ENCODE data around the gene PRRC2A.
A peak's percentile ranks its signal among the peaks of the same experiment; 100 is the strongest.

PRRC2A gene

DNA sequence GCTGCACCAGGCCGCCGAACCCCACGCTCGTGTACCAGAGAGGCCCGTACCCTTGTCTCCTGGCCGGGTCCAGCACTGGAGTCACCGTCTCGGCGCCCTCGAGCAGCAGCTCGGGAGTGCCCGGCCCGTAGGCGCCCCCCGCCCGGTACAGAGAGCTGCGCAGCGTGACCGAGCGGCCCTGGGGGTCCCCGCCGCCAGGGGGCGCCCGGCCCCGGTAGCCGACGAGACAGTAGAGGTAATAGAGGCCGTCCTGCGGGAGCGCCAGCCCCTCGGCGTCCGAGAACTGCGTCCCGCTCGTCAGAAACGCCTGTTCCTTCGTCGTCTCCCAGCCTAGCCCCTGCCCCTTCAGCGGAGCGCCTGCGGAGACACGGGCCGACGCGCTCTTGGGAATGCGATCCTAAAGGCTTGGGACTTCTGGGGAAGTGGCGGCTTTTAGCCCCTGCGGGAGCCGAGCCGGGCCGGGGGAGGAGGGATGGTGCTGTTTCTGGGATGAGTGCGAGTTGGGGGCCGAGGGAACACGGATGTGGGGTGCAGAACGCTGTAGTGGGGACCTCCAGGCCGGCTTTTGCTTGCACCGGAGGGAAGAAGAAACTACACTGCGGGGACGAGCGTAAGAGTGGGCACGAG, 39.6 kb upstream of the PRRC2A start:
- ChIA-PET CTCF (interaction anchor here (1.0 to 13.5 kb wide), 5 partner anchors 9 to 32 kb away, joined by 5 to 149 read pairs (median 7); partner anchors contain the start of gene NCR3), POLR2A (interaction anchor here (0.6 to 3.5 kb wide), 11 partner anchors 10 to 133 kb away, joined by 3 to 23 read pairs (median 3); partner anchors contain the start of genes ATP6V1G2, DDX39B, GPANK1 and NCR3)
- no peak for TF ChIP-seq ARNT (IDR thresholded peaks at IDR 0.05)
- TF ChIP-seq TARDBP (IDR thresholded peaks at IDR 0.05), result 0 out of 2 replicates have a peak, but pooled peaks have one; percentile 8
- peak; percentile 86 for TF ChIP-seq L3MBTL2 (conservative IDR thresholded peaks at IDR 0.05)
- TF ChIP-seq, protein P1, sequence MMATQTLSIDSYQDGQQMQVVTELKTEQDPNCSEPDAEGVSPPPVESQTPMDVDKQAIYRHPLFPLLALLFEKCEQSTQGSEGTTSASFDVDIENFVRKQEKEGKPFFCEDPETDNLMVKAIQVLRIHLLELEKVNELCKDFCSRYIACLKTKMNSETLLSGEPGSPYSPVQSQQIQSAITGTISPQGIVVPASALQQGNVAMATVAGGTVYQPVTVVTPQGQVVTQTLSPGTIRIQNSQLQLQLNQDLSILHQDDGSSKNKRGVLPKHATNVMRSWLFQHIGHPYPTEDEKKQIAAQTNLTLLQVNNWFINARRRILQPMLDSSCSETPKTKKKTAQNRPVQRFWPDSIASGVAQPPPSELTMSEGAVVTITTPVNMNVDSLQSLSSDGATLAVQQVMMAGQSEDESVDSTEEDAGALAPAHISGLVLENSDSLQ (IDR thresholded peaks at IDR 0.05), result no peak
- peak; percentile 96 for DNase-seq (ENCODE audit: extremely low spot score)

DNA sequence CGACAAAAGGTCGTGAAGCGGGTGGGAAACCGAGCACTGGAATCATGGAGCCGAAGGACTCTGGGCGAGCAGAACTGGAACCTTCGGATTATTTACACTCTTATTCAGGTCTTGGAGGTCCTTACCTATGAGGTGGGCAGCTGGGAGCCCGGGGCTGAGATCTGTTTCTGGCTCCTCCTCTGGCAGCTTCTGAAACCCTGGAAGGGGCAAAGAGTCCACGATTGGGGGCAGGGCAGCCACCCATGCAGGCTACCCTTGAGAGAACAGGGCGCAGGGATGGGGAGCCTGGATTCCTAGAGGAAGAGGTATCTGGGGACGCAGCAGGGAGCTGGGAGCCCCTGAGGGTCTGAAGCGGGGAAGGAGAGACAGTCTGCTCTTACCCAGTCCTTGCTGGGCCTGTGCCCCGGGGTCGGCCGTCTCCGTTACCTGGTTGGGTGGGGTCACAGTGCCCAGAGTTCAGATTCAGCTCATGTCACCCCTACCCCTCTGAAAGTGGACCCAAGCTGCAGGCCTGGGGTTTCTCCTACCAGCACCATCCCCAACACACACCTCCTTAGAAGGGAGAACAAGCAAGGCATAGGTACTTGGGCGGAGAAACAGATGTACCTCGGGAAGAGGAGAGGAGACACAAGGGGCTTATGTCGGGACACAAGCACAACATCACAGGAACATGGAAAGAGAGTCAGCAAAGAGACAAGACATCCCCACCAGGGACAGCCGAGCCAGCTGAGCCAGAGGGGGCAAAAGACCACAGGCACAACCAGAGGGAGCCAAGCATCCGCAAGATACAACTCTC, 38.9 kb upstream of the PRRC2A start:
- ChIA-PET CTCF (interaction anchor here (0.7 to 13.5 kb wide), 4 partner anchors 9 to 32 kb away, joined by 3 to 149 read pairs (median 8); partner anchors contain the start of gene NCR3), POLR2A (interaction anchor here (0.9 to 3.5 kb wide), 6 partner anchors 11 to 83 kb away, joined by 3 to 23 read pairs (median 3); partner anchors contain the start of genes DDX39B and GPANK1)
- no peak for TF ChIP-seq ARNT (IDR thresholded peaks at IDR 0.05)
- TF ChIP-seq BHLHE40 (IDR thresholded peaks at IDR 0.05; ENCODE audit: borderline replicate concordance), result no peak
- no peak for TF ChIP-seq SP1 (IDR thresholded peaks at IDR 0.05)
- no peak for TF ChIP-seq HDGF (IDR thresholded peaks at IDR 0.05; ENCODE audit: borderline replicate concordance)
- no peak for TF ChIP-seq L3MBTL2 (conservative IDR thresholded peaks at IDR 0.05)
- TF ChIP-seq, protein P1 (IDR thresholded peaks at IDR 0.05), result no peak
- no peak for DNase-seq (ENCODE audit: extremely low spot score)

DNA sequence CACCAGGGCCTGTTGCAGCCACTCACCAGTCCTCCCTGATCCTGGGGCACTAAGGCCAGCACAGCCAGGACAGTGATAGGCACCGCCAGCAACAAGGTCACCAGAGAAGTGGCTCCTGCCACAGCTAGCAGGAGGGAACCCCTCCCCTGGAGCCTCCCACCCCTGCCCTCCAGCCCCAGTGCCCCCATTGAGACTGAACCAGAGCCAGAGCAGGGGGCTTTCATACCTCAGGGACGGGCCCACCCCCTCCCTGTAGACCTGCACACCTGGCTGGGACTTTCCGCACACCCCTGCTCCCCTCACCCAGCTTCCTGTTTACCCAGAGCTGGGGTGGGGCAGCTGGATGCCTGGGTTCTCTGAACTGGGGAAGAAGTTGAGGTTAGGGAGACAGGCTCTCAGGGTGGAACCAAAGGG, 38.3 kb upstream of the PRRC2A start, which contains the start of gene LTB:
Gene LTB, minus strand, starts transcription at position 195 of the 414 bp plus-strand sequence. Its CDS starts 7 bp downstream, at position 188.
- DNase-seq (ENCODE audit: extremely low spot score), result no peak
- TF ChIP-seq FOXK2 (IDR thresholded peaks at IDR 0.05), result no peak
- ChIA-PET CTCF (interaction anchor here (2.2 to 13.5 kb wide), 2 partner anchors 12 to 14 kb away, joined by 9 to 149 read pairs; partner anchors contain the start of gene NCR3), POLR2A (interaction anchor here (1.0 to 3.5 kb wide), 4 partner anchors 8 to 40 kb away, joined by 3 to 23 read pairs (median 10); partner anchors contain the start of gene DDX39B)

DNA sequence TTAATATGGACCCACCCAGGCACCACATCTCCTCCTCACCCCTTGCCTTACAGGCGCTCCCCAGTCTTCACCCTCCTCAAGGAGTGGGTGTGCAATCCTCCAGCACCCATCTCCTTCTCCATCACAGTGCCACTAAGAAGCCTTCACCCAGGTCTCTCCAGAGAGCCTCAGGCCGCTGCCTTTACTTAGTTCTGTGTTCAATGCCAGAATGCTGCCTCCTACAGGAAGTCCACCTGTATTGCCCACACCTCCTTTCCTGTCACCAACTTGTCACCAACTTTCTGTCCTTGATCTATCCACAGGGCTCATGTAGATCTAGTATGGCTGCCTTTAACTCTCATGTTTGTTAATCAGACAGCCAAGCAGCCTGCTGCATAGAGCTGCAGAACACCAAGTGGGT, 35.0 kb upstream of the PRRC2A start:
- CTCF ChIA-PET, result interaction anchor here (1.3 to 13.5 kb wide), 2 partner anchors 8 to 11 kb away, joined by 4 to 149 read pairs; partner anchors contain the start of gene NCR3
- TF ChIP-seq ZNF384 (IDR thresholded peaks at IDR 0.05) (no peak), SUZ12 (IDR thresholded peaks at IDR 0.05) (no peak), FOXM1 (IDR thresholded peaks at IDR 0.05; ENCODE audit: borderline replicate concordance) (no peak), FOXK2 (IDR thresholded peaks at IDR 0.05) (no peak), SP1 (IDR thresholded peaks at IDR 0.05) (no peak), NFRKB (IDR thresholded peaks at IDR 0.05) (no peak), HDGF (IDR thresholded peaks at IDR 0.05; ENCODE audit: borderline replicate concordance) (no peak), BHLHE40 (IDR thresholded peaks at IDR 0.05; ENCODE audit: borderline replicate concordance) (no peak), TARDBP (IDR thresholded peaks at IDR 0.05) (no peak), ELF4 (IDR thresholded peaks at IDR 0.05) (no peak)
- TF ChIP-seq, protein P1 (IDR thresholded peaks at IDR 0.05), result no peak
- POLR2A ChIA-PET, result interaction anchor here (1.1 to 1.7 kb wide), 2 partner anchors 9 to 11 kb away, joined by 3 read pairs; no protein-coding TSS in a partner anchor
- peak; percentile 60 for DNase-seq (ENCODE audit: extremely low spot score)

DNA sequence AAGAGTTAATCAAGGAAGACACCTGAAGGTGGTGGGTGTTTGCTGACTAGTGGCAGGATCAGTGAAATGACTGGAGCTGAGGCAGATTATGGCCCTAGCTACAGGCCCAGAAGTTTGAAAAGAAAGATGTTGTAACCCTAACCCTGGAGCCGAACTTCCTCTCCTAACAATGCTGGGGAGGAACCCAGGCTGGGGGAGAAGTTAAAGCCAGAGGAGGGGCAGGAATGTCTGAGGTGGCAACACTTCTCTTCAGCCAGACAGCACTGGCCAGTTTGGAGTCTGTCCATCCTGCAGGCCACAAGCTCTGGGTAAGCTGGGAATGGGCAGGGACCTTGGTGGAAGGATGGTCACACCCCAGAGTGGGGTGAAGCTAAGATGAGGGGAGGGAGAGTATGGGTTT, 34.5 kb upstream of the PRRC2A start, which contains the start of gene LST1:
Gene LST1, plus strand, starts transcription at position 270 of the 400 bp plus-strand sequence. CDS start 1,023 bp downstream, outside the sequence.
- ChIA-PET POLR2A (interaction anchor here (1.7 kb wide), 1 partner anchor 11 kb away, joined by 3 read pairs; no protein-coding TSS in a partner anchor), CTCF (interaction anchor here (0.7 to 13.5 kb wide), 4 partner anchors 8 to 17 kb away, joined by 3 to 149 read pairs (median 6); partner anchors contain the start of genes NCR3 and TNF)
- DNase-seq (ENCODE audit: extremely low spot score), result no peak
- TF ChIP-seq FOXM1 (IDR thresholded peaks at IDR 0.05; ENCODE audit: borderline replicate concordance), result no peak
- no peak for TF ChIP-seq SUZ12 (IDR thresholded peaks at IDR 0.05)
- TF ChIP-seq ELF4 (IDR thresholded peaks at IDR 0.05), result no peak
- no peak for TF ChIP-seq ZNF384 (IDR thresholded peaks at IDR 0.05)
- TF ChIP-seq, protein P1 (IDR thresholded peaks at IDR 0.05), result no peak
- no peak for TF ChIP-seq L3MBTL2 (conservative IDR thresholded peaks at IDR 0.05)
- no peak for TF ChIP-seq HDGF (IDR thresholded peaks at IDR 0.05; ENCODE audit: borderline replicate concordance)
- no peak for TF ChIP-seq SP1 (IDR thresholded peaks at IDR 0.05)
- no peak for TF ChIP-seq TARDBP (IDR thresholded peaks at IDR 0.05)
- TF ChIP-seq LEF1 (IDR thresholded peaks at IDR 0.05; ENCODE audit: borderline replicate concordance), result no peak
- no peak for TF ChIP-seq NFRKB (IDR thresholded peaks at IDR 0.05)
- TF ChIP-seq FOXA1 (IDR thresholded peaks at IDR 0.05), result no peak
- no peak for TF ChIP-seq FOXK2 (IDR thresholded peaks at IDR 0.05)
- TF ChIP-seq CTBP1 (IDR thresholded peaks at IDR 0.05; ENCODE audit: borderline replicate concordance), result no peak
